HG03108 (cell line): ENCODE data around the gene ST6GALNAC5.
"Not testable (repeated sequence)": the region's sequence is repeated elsewhere in the genome, so short reads cannot be mapped to it uniquely, and the experiment has no call there.

Experiments
- ATAC-seq: cut with Tn5 transposase; IDR thresholded peaks from one replicate; pipeline ENCODE4 v1.9.1; 2021; ENCODE audit warnings: moderate library complexity; ENCODE audit not compliant: unreplicated experiment

Gene ST6GALNAC5

DNA sequence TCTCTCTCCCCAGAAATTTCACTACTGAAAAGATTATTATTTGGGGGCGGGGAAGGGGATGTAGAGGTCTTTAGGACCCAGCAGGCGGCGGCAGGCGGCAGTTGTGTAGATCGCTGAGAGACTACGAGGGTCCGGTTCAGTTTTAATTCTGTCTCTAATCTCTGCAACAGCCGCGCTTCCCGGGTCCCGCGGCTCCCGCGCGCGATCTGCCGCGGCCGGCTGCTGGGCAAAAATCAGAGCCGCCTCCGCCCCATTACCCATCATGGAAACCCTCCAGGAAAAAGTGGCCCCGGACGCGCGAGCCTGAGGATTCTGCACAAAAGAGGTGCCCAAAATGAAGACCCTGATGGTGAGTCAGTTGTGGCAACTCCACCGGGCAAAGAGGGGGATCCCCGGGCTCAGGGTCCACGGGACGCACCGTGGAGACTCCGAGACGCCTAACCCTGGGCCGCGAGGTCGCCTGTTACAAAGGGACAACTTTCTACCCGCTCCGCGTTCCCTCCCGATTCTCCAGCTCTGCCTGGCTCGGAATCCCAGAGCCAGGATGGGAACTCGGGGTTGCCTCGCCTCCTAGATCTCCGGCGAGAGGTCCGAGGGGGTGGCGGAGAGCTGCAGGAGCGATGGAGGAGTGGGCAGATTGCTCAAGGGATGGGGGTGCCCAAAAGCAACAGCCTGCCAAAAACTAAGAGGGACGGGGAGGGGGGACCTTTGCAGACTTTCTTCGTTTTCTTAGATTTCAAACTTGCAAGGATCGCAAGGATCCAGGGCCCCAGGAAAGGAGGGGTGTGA lies at the start of gene ST6GALNAC5:
Gene ST6GALNAC5 (plus strand): TSS at position 139 of the 789 bp plus-strand sequence.
- ATAC-seq, result no peak

DNA sequence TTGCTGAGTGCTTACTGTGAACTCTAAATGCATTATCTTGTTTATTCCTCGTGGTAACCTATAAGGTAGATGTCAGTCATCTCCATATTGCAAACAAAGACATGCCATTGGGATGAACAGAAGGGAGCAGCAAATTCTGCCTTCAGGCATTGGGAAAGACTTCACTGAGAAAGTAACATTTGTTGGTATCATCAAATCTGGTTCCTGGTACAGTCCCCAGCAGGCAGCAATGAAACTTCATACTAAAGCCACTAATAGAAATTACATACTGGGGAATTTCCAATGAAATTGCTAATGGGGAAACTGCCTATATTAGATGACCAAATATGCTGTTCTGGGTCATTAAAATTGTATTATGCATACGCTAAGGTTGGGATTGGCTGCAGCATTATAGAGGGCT lies 47.3 kb upstream of the ST6GALNAC5 start:
- no peak for ATAC-seq

- ATAC-seq, result not testable (repeated sequence)
Measured at GRCh38 chr1:76822961-76823360, 44.3 kb upstream of the ST6GALNAC5 start.

- no peak for ATAC-seq
Measured at GRCh38 chr1:76824106-76824505, 43.2 kb upstream of the ST6GALNAC5 start.

GRCh38 chr1:76826072-76826845 lies 41.0 kb upstream of the ST6GALNAC5 start:
- no peak for ATAC-seq

DNA sequence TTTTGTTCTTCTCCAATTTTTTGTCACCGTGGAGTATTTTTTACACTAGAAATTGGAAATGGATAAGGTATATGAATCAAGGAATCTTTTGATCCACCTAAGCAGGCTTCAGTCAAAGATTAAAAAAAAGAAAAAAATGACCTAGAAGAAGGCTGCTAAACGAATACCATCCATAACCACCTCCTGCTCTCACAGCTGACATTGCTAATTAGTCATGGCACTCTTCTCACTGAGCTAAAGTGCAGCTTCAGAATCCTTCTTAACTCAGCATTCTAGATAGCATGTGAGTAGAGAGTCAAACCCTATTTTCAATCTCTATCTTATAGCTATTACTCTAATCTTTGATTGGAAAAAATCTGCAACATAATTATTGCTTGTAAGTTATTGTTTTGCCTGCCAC lies 40.2 kb upstream of the ST6GALNAC5 start:
- no peak for ATAC-seq

DNA sequence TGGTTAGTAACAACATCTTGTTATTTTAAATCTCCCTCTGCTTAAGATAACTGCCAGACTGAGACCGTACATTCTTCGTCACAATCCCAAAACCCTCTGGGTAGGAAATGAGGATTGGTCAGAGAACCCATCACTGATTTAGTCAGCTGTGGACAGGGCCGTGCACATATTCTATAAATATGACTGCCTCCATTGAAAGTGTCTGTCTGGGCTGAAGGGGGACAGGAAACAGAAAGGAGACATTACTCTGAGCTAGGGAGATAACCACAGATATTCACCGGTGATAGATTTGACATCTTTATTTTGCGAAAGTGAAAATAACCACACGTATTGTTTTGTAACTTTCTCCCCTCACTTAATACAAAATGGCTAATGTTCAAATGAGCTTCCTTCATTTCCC lies 36.9 kb upstream of the ST6GALNAC5 start:
- ATAC-seq, result no peak

GRCh38 chr1:76832521-76832920 lies 34.8 kb upstream of the ST6GALNAC5 start:
- ATAC-seq, result no peak

- ATAC-seq, result no peak
Measured at GRCh38 chr1:76833151-76833550, 34.1 kb upstream of the ST6GALNAC5 start.

GRCh38 chr1:76833856-76834255 lies 33.4 kb upstream of the ST6GALNAC5 start:
- ATAC-seq, result no peak

DNA sequence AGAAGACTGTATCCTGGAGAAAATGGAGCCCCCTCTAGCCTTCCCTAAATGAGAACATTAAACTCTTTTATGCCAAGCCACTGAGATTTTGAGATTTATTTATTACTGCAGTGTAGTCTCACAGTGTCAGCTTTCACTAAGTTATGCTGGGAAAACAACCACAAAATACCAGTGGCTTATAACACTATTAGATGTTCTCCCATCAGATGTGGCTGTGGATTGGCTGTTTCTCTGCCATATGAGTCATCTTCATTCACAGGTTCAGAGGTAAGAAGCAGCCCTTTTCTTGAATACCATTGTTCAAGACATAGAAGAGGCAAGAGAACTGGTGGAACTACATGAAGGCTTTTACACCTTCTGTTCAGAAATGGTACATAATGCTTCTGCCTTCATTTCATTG lies 32.1 kb upstream of the ST6GALNAC5 start:
- no peak for ATAC-seq

GRCh38 chr1:76840278-76840677 lies 27.0 kb upstream of the ST6GALNAC5 start:
- no peak for ATAC-seq

DNA sequence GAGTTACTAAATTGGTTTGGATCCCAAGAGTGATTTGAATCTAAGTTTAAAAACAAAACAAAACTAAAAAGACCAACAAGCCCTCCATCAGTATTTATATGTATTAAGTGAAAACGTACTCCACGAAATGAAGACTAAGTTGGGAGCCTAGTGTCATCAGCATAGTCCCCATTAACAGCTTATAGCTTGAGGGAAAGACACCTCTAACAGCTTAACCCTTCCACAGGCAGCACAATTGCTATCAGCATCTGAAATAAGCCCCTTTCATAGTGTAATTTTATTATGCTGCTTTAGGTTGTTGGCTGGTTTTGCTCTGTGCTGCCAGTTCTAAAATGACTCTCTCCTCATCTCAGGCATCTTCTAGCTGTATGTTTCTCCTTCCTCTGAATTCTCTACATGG lies 25.8 kb upstream of the ST6GALNAC5 start:
- ATAC-seq, result no peak

DNA sequence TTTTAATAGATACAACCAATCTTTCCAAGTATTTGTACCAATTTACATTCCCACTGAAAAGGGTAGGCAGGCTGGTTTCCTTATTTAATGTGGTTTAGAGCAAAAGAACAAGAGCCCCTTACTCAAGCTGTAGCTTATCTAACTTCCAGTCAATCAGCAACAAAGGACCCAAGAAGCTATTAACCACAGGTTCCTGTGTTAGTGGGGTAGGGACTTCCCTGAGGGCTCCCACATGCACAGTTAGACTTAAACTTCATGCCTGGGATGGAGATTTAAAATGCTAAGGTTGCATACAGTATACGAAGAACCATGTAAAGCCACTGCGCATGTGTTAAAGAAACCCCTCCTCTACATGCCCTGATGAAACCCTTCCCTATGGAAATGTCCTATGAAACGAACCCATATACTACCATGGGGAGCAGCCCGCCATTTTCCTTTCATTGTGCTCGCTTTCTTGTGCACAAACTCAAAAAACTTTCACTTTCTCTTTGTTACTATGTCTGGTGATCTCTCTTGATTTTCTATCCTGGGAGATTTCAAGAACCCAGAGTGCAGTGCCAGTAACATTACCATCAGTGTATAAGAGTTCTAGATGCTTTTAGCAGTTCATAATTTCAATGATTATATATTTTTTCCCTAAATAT lies 23.3 kb upstream of the ST6GALNAC5 start:
- no peak for ATAC-seq

DNA sequence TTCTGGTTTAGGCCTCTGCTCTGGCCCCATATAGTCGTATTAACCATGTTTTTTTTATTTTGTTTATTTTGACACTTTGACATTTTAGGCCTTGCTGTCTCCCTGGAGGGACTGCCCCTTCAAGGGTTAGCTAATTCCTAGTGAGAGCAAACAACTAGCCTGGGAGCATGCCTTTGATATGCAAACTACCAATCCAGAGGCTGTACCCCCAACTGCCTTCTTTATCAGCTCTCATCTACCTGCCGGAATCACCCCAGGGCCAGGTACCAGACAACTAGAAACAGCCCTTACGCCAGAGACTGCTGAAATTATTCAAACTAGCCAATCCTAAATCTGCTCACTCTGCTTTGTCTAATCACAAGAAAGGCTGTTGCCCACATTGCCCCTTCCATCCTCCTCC lies 13.0 kb upstream of the ST6GALNAC5 start:
- no peak for ATAC-seq

GRCh38 chr1:76856104-76856503 lies 11.2 kb upstream of the ST6GALNAC5 start:
- ATAC-seq, result no peak

GRCh38 chr1:76857138-76857537 lies 10.1 kb upstream of the ST6GALNAC5 start:
- ATAC-seq, result no peak

GRCh38 chr1:76857973-76858372 lies 9.3 kb upstream of the ST6GALNAC5 start:
- no peak for ATAC-seq

GRCh38 chr1:76861149-76861548 lies 6.1 kb upstream of the ST6GALNAC5 start:
- ATAC-seq, result no peak

DNA sequence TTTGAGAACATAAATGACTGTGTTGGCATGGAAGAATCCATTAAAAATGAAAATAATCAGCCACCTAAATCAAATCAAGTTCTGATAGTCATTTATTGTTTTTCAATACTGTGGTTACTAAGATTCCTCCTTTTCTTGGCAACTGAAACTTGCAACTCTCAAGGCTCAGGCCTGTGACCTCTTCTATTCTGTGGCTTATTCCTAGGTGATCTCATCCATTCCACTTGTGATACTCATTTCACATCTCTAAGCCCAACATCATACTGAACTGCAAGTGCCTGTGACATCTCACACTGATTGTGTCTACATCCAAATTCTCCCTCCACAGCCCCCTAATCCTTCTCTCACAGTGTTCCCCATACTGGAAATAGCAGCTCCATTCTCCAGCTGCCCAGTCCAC lies 4.8 kb upstream of the ST6GALNAC5 start:
- no peak for ATAC-seq

GRCh38 chr1:76864383-76864782 lies 2.9 kb upstream of the ST6GALNAC5 start:
- no peak for ATAC-seq
